Fibroblast of the aortic adventitia (primary cell): Measurements from ENCODE around the gene HPS5. TPM values are rescaled to one million over a fixed set of nuclear protein-coding genes. Genes with fewer than 3 reads are reported as not detected.
"Not testable (repeated sequence)": the region's sequence is repeated elsewhere in the genome, so short reads cannot be mapped to it uniquely, and the experiment has no call there.

ENCODE experiments used
- DNase-seq: peaks from one replicate; pipeline ENCODE4 v3.0.0-alpha.2; 2010; ENCODE audit warnings: low read depth
- H3K4me3 ChIP-seq: 2 replicates; pipeline ENCODE4 v1.5.1; 2011; ENCODE audit warnings: low read depth, mild to moderate bottlenecking, control low read depth, low read length, moderate library complexity
- CTCF ChIP-seq: IDR thresholded peaks from 2 replicates; pipeline ENCODE4 v1.5.1; 2011; ENCODE audit warnings: mild to moderate bottlenecking, low read length, control low read depth, inconsistent platforms; ENCODE audit not compliant: insufficient read depth
- total RNA-seq: library from RNA; depleted of rRNA; stranded (reverse); fragments of >200 nt; gene quantifications from 2 replicates; pipeline ENCODE4 v1.2.3, GENCODE V29; 2012; ENCODE audit warnings: low replicate concordance

HPS5 gene
- total RNA-seq, 1 donor: 32.3 TPM

DNA sequence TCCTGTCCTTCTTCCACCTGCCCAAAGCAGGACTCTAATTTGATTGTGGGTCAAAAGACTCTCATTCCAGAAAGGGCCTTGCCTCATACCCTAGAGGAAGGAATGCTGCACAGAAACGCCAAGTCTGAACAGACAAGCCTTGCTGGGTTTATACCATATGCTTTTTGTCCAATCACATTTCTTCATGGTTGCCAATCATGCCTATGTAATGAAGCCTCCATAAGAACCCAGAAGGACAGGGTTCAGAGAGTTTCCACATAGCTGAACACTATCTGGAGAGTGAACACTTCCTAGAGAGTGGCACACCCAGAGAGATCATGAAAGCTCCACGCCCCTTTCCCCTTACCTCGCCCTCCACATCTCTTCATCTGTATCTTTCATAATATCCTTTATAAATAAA lies 68.7 kb downstream of the HPS5 start:
- peak; percentile 1 for TF ChIP-seq CTCF
- DNase-seq: peak; percentile 6
- H3K4me3 ChIP-seq: no peak overlapping the region

DNA sequence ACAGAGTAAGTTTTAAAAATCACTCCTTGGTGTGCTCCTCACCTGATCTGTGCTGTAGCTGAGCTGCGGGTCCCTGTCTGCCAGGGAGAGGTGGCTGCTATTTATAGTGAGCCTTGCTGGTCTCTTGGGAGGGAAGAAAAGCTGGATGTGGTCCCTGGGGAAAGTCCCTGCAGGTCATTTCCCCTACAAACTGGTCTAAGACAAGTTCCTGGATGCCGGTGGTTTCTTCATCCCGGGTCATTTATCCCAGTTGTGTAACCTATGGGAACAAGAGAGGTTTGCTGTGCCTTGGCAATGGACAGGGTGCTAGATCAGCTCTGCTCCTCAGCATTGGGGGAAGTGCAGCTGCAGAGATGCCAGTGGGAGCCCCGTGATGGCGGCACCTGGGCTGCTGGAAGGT lies 73.4 kb downstream of the HPS5 start, which contains the start of gene SAA2:
Gene SAA2 (minus strand): TSS at position 108 of the 400 bp plus-strand sequence. CDS start 657 bp downstream, outside the sequence.
- TF ChIP-seq CTCF: no peak
- no peak for DNase-seq
- H3K4me3 ChIP-seq: no peak within 1 kb of the TSS

- not testable (repeated sequence) for DNase-seq
Measured at GRCh38 chr11:18247191-18247581, 74.8 kb downstream of the HPS5 start.

DNA sequence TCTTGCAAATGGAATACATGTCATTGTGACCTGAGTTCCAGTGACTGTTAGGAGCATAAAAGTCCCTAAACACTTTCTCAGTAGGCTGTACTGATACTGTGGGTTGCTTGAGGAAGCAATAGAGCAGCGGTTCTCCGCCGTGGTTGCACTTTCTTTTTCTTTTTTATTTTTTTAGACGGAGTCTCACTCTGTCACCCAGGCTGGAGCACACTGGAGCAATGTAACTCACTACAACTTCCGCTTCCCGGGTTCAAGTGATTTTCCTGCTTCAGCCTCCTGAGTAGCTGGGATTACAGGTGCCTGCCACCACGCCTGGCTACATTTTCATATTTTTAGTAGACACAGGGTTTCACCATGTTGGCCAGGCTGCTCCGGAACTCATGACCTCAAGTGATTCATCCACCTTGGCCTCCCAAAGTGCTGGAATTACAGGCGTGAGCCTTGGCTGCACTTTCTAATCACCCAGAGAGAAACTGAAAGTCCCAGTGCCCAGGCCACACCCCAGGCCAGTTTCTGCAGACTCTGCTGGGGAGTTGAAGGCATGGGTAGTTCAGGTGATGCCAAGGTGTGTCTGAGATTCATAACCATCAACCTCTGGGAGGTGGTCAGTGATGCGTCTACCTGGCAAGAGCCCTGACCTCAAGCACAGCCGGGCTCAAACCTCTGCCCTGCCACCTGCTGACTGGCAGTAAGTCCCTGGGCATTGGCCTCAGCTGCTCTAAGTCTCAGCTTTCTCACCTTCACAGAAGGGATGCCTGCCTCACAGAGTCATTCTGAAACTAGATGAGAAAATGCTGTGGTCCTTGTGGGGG lies 75.4 kb downstream of the HPS5 start:
- not testable (repeated sequence) for DNase-seq, H3K4me3 ChIP-seq

More at GRCh38 chr11:18247191-18247581, 74.8 kb downstream of the HPS5 start:
- not testable (repeated sequence) for H3K4me3 ChIP-seq

GRCh38 chr11:18245396-18245795 lies 76.5 kb downstream of the HPS5 start:
- peak; percentile 10 for DNase-seq
- no peak overlapping the region for H3K4me3 ChIP-seq
- no peak for TF ChIP-seq CTCF

- no peak overlapping the region for H3K4me3 ChIP-seq
- DNase-seq: peak; percentile 82
- TF ChIP-seq CTCF: peak; percentile 95
Measured at GRCh38 chr11:18243783-18244362, 78.1 kb downstream of the HPS5 start.

DNA sequence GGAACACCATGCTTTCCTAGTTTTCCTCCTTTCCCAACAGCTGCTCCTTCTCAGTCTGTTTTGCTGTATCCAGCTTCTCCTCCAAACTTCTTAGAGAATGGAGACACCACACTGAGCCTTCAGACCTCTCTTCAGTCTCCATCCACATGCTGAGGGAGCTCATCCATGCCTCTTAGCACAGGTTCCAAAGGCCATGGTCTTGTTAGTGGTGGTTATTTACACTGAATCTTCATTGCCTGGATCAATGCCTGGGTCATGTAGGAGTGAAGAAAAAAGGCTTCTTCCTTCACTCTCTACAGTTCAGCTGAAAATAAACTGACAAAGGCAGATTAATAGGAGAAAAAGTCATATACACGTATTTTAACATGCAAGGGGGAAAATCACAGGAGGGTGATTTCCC lies 82.3 kb downstream of the HPS5 start:
- no peak overlapping the region for H3K4me3 ChIP-seq
- no peak for DNase-seq
- TF ChIP-seq CTCF: no peak
